ENCODE results near the gene FOS. TPM values are rescaled to one million over a fixed set of nuclear protein-coding genes. Genes with fewer than 3 reads are reported as not detected.

Gene FOS
- total RNA-seq, 2 experiments from 2014 or later: 81.8 to 84.6 TPM

DNA sequence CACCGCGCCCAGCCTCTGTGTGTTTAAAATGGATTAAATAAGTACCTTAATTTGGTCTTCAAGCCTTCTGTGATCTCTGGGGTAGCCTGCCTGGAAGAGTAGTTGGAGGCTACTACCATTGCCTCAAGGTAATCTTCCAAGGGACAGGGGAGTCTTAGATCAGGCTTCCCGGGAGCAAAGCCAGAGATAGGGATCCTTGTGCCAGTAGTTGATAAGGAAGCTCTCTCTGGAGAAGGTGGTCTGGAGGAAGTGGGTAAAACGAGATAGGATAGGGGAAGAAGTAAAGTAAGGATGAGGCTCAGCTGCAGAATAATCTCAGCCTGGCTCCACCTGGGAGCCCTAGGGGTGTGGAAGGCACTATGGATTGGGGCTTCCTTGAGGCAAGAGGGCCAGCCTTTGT is 38.5 kb downstream of the FOS start:
- Mint-ChIP-seq H3K4me1 (ENCODE audit: low read depth) (no peaks in the 10 kb centered on the region), H3K36me3 (ENCODE audit: low read depth) (no peaks in the 10 kb centered on the region), H3K9me3 (no peaks in the 10 kb centered on the region), H3K27me3 (peaks cover 1% of the 10 kb centered on the region), H3K4me3 (no peak overlapping the region), H3K27ac (no peak overlapping the region)
- DNase-seq: no peak
- intact Hi-C loops (cut with micrococcal nuclease): no loop called here
- ChIA-PET CTCF (interaction anchor here (1.8 kb wide), 1 partner anchor 9 kb away, joined by 8 read pairs; no protein-coding TSS in a partner anchor), POLR2A (interaction anchor here (0.7 to 0.8 kb wide), 2 partner anchors 124 to 226 kb away, joined by 3 read pairs; no protein-coding TSS in a partner anchor)
- no peak for ATAC-seq
- TF ChIP-seq, protein P1, sequence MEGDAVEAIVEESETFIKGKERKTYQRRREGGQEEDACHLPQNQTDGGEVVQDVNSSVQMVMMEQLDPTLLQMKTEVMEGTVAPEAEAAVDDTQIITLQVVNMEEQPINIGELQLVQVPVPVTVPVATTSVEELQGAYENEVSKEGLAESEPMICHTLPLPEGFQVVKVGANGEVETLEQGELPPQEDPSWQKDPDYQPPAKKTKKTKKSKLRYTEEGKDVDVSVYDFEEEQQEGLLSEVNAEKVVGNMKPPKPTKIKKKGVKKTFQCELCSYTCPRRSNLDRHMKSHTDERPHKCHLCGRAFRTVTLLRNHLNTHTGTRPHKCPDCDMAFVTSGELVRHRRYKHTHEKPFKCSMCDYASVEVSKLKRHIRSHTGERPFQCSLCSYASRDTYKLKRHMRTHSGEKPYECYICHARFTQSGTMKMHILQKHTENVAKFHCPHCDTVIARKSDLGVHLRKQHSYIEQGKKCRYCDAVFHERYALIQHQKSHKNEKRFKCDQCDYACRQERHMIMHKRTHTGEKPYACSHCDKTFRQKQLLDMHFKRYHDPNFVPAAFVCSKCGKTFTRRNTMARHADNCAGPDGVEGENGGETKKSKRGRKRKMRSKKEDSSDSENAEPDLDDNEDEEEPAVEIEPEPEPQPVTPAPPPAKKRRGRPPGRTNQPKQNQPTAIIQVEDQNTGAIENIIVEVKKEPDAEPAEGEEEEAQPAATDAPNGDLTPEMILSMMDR (IDR thresholded peaks at IDR 0.05): no peak

- H3K27ac Mint-ChIP-seq: no peak overlapping the region
- H3K9me3 Mint-ChIP-seq: no peaks in the 10 kb centered on the region
- no peak for DNase-seq
- no peak overlapping the region for H3K4me3 Mint-ChIP-seq
- H3K36me3 Mint-ChIP-seq (ENCODE audit: low read depth): no peaks in the 10 kb centered on the region
- ChIA-PET POLR2A (no interaction called here), CTCF (interaction anchor here (1.7 to 1.8 kb wide), 2 partner anchors 10 kb away, joined by 4 to 8 read pairs; no protein-coding TSS in a partner anchor)
- no peak for ATAC-seq
- TF ChIP-seq, protein P1 (IDR thresholded peaks at IDR 0.05): no peak
- no peaks in the 10 kb centered on the region for H3K4me1 Mint-ChIP-seq (ENCODE audit: low read depth)
- H3K27me3 Mint-ChIP-seq: peaks cover 1% of the 10 kb centered on the region
- intact Hi-C loops (cut with micrococcal nuclease): no loop called here
These were observed 39.7 kb downstream of the FOS start for GRCh38 chr14:75318353-75318752.

- H3K27ac Mint-ChIP-seq: no peak overlapping the region
- intact Hi-C loops (cut with micrococcal nuclease): no loop called here
- no peaks in the 10 kb centered on the region for H3K9me3 Mint-ChIP-seq
- TF ChIP-seq, protein P1 (IDR thresholded peaks at IDR 0.05): no peak
- no peak overlapping the region for H3K4me3 Mint-ChIP-seq
- H3K27me3 Mint-ChIP-seq: peaks cover 1% of the 10 kb centered on the region
- ATAC-seq (no peak), DNase-seq (no peak)
- no peaks in the 10 kb centered on the region for H3K4me1 Mint-ChIP-seq (ENCODE audit: low read depth)
- CTCF ChIA-PET: interaction anchor here (1.7 to 2.0 kb wide), 3 partner anchors 9 to 11 kb away, joined by 4 to 8 read pairs (median 6); no protein-coding TSS in a partner anchor
- H3K36me3 Mint-ChIP-seq (ENCODE audit: low read depth): no peaks in the 10 kb centered on the region
- POLR2A ChIA-PET: no interaction called here
These were observed 40.4 kb downstream of the FOS start for GRCh38 chr14:75319021-75319420.

DNA sequence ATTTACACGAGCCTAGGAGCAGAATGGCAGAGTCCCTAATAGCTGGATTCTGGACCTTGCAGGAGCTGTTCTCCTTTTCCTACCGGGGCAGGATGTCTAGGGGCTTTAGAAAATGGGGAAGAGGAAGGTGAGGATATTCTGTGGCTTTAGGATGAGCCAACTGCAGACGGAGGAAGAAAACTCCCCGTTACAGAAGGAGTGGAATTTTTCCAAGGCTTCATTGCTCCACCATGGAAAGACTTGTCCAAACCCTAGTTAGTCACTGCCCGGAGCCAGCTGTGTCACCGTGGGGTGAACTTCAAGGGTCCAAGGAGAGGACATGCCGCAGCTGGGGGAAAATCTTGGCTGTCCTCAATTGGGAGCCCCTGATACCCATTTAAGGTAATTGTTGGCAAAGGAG is 41.6 kb downstream of the FOS start:
- TF ChIP-seq, protein P1 (IDR thresholded peaks at IDR 0.05): no peak
- ATAC-seq: no peak
- ChIA-PET POLR2A (no interaction called here), CTCF (interaction anchor here (0.7 to 2.0 kb wide), 4 partner anchors 12 to 334 kb away, joined by 3 to 6 read pairs (median 3); no protein-coding TSS in a partner anchor)
- DNase-seq: no peak
- Mint-ChIP-seq H3K4me1 (ENCODE audit: low read depth) (no peaks in the 10 kb centered on the region), H3K4me3 (no peak overlapping the region), H3K27ac (no peak overlapping the region), H3K27me3 (peaks cover 3% of the 10 kb centered on the region), H3K9me3 (no peaks in the 10 kb centered on the region), H3K36me3 (ENCODE audit: low read depth) (no peaks in the 10 kb centered on the region)
- intact Hi-C loops (cut with micrococcal nuclease): no loop called here

- Mint-ChIP-seq H3K27ac (no peak overlapping the region), H3K36me3 (ENCODE audit: low read depth) (no peaks in the 10 kb centered on the region), H3K27me3 (peaks cover 3% of the 10 kb centered on the region), H3K4me1 (ENCODE audit: low read depth) (no peaks in the 10 kb centered on the region), H3K4me3 (no peak overlapping the region), H3K9me3 (no peaks in the 10 kb centered on the region)
- ATAC-seq: no peak
- DNase-seq: no peak
- POLR2A ChIA-PET: no interaction called here
- CTCF ChIA-PET: interaction anchor here (0.8 to 3.5 kb wide), 3 partner anchors 13 to 198 kb away, joined by 3 to 14 read pairs (median 3); no protein-coding TSS in a partner anchor
- intact Hi-C loops (cut with micrococcal nuclease): no loop called here
- TF ChIP-seq, protein P1 (IDR thresholded peaks at IDR 0.05): no peak
These were observed 44.1 kb downstream of the FOS start for GRCh38 chr14:75322746-75323145.

Measured in activated CD8-positive, alpha-beta T cell treated with anti-CD3 and anti-CD28 coated beads for 36 hours (primary cell).